GM21723 (cell line): ENCODE results near the gene PCBP3.
"Not testable (repeated sequence)": the region's sequence is repeated elsewhere in the genome, so short reads cannot be mapped to it uniquely, and the experiment has no call there.

Source experiments
- ATAC-seq: cut with Tn5 transposase; IDR thresholded peaks from one replicate; pipeline ENCODE4 v1.9.1; 2021; ENCODE audit warnings: mild to moderate bottlenecking, moderate library complexity; ENCODE audit not compliant: unreplicated experiment

Gene PCBP3

GRCh38 chr21:45634511-45635183, 8.9 kb upstream of the PCBP3 start:
- no peak for ATAC-seq

GRCh38 chr21:45635271-45636151, 8.0 kb upstream of the PCBP3 start:
- no peak for ATAC-seq

- ATAC-seq, result no peak
These were observed 7.1 kb upstream of the PCBP3 start for GRCh38 chr21:45636459-45636858.

DNA sequence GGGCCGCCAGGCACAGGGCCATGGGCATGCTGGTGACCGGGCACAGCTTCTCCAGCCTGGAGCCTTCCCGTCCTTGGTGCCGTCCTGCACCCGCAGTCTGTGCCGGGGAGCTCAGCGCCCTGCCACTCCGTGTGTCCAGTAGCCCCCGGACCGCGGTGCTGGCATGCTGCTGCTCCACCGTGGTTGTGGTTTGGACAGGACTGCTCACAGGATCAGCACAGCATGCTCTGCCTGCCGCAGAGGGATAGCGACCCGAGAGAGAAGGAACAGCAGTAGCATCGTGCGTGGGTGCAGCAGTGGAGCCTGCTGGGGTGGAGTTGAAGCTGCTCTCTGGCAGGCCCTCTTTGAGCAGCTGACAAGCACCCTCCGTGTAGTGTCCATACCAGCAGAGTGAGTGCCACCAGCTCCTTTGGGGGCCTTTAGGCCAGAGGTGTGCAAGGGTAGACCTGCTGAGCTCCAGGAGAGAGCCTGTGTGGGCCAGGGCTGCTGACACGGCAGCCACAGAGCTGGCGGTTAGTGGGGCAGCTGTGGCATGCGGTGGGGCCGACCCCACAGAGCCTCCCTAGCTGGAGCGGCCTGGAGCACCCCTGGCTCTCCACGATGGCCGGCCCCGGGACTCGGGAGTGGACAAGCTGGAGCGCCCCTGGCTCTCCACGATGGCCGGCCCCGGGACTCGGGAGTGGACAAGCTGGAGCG, 6.4 kb upstream of the PCBP3 start:
- no peak for ATAC-seq

DNA sequence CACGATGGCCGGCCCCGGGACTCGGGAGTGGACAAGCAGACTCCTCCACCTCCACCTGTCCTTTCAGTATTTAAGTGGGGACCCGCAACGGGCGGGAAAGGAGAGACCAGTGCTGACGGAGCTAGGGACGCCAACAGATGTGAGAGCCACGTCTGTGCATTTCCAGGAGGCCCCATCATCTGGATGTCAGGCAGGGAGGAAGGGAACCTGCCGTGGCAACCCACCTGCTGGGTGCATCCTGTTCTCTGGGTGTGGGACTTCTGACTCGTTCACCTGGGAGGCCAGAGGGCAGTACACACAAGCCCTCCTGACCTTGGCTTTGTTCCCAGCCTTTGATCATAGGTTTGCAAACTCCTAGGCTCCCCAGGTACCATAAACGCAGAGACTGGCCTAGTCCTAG, 5.6 kb upstream of the PCBP3 start:
- no peak for ATAC-seq

DNA sequence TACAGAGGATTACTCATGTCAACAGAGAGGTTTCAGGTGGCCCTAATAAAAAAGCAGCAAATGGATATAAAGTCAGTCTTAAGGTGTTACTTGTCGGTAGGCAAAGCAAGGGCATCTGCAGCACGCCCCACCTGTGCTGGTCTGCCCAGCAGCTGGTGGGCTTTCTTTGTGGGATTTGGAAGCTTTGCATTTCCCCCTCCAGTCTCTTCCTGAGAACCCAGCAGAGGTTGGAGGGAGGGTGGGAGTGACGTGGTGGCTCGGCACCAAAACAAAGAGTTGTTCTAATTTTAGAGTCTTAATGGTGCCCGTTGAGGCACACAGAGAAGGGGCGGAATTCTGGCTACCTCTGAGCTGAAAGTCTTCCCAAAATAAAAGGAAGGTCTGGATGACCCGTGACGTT, 4.8 kb upstream of the PCBP3 start:
- no peak for ATAC-seq

DNA sequence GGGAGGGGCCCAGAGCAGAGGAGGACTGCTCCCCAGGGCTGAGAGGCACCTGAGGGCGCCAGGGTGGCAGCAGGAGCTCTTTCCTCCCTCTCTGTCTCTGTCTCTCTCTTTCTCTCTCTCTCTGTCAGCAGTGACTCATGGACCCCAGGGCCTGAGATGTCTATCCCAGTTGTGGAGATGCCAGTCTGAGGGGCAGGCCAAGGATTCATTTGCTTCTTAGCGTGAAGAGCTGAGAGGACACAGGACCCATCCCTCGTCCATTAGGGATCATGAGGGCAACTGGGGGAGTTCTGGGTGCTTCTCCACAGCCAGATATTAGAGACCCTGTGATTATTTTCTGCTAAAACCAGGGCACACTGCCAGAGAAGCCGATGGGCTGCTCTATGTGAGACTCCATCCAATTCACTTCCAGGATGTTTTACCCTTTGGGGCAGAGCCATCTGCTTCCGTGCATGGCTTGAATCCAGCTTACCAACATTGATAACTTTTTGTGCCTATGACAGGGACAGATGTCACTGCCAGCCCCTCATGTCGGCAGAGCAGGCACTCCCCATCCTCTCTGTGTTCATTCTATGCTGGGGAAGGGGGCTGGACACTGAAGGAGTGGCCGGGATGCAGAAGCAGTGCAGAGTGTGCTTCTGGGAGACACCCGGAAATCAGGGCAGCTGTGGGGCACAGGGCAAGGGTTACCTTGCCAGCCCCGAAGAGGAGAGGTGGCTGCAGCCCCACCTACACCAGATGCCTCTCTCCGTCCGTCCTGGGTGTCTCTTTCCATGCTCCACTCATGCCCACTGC, 4.1 kb upstream of the PCBP3 start:
- ATAC-seq, result no peak

DNA sequence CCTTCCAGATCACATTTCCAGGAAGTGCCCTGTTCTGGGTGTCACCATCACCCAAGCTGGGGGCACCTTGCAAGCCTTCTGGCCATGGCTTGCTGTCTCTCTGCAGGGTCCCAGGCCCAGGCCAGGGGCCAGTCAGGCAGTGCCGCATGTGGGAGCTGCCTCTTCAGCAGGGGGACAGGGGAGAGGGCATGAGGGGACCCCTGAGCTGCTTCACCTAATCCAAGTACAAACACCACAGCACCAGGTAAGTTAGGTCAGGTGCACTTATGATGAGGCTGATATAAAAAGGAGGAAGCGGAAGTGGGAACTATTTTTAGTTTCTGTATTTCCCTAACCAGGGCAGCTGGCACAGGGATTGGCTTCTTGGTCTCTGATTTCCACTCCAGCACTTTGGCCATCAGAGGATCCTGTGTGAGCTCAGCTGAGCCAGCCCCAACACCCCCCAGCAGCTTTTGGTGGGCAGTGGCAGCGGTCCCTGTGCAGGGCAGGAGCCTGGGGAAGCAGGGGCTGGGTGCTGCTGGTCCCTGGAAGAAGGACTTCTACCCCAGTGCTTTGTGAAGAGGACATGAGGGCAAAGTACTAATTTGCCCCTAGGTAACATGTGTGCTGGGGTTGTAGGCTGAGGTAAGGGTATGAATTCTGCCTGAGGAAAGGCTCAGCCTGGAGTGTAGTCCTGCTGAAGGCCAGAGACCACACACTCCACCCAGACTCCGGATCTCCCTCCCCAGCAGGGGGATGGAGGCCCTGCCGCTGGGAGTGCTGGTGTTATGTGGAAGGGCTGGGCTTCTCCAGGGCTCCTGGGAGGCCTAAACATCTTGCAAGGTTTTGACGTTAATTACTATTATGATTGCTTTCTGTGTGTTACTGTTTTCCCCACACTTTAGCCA, 3.3 kb upstream of the PCBP3 start:
- no peak for ATAC-seq

DNA sequence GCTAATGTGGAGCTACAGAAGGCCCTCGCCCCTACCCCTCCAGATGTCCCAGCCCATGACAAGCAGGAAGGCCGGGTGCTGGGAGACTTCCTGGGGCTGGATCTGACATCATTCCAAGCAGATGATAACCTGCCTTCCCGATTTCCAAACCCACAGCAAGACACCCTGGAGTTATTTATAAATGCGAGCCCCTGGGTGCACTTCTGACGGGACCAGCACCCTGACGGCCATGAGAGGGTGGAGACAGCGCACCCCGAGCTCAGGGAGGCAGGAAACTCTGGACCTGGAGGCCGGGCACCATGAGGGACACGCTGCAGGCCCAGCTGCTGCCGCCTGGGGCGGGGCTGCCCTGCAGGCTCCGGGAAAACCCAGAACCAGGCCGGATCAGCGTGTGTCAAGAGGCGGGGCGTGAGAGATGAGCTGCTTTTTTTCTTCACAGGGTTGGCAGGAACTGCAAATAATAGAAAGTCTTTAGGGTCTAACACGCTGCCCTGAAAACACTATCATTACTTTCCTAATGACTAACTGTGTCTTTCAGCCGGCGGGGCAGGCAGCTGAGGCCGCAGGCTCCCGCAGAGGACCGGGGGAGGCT, 2.5 kb upstream of the PCBP3 start:
- ATAC-seq, result no peak

GRCh38 chr21:45641480-45642035, 2.0 kb upstream of the PCBP3 start:
- no peak for ATAC-seq

DNA sequence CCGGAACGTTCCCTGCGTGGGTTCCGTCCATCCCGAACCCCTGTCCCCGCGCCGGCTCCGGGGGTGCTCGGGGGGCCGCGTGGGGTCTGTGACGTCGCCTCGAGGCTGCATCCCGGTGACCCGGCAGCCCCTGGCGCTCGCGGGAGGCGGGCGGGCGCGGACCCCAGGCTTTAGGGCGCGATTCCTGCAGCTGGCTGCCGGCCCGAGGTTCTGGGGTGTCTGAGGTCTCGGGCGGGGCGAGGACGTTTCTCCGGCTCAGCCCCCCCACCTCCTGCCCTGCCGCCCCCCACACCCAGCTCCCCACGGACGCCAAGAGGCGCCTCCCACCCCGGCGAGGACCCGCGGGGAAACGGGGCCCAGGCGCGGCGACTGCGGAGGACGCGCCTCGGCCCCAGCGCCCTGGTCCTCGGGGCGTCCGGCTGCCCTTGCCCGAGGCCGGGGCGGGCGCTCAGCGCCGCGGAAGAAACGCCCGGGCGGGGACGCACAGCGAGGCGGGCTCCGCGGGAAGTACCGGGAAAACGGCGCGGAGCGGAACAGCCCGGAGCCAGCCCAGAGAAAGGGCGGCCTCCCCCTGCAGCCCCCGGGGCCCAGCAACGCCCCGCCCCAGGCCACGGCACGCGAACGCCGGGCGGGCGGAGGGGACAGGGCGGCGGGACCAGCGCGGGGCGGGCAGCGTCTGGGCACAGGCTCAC, 1.3 kb upstream of the PCBP3 start:
- peak; percentile 6 for ATAC-seq

DNA sequence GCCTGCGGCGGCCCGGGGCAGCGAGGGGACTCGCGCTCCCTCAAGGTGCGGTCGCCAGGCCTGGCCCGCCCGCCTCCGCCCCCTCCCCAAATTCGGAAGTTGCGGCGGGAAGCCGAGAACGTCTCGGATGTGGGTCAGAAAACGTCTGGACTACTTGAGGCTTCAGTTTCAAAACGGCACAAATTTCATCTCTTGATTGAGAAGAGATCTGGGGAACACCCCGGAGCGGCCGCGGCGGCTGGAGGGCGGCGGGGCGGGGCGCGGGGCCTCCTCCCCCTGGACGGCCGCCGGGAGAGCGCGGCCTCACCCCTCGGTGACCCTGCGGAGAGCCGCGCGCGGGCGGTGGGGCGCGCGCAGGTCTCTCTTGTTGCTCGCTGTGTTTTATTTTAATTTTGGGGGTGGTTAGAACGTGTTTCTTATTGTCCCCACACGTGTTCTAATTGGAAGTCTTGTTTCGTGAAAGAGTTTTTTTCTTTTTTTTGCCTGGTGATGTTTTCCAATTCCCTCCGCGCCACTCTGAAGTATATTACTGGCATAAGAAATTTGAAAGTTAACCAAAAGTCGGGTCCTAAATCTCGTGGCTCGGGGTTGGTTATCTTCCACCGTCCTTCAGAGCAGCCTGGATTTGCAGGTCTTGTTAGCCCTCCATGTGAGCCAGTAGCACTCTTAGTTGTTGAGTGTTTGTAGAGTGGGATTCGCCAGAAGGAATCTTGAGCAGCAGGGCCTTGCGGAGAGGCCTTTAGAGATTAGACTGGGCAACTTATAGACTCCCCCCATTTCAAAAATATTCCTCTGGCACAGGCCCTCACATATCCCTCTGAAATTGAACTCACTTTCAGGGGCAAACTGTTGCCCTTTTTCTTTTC, 749 bp downstream of the PCBP3 start:
- ATAC-seq, result peak; percentile 16

DNA sequence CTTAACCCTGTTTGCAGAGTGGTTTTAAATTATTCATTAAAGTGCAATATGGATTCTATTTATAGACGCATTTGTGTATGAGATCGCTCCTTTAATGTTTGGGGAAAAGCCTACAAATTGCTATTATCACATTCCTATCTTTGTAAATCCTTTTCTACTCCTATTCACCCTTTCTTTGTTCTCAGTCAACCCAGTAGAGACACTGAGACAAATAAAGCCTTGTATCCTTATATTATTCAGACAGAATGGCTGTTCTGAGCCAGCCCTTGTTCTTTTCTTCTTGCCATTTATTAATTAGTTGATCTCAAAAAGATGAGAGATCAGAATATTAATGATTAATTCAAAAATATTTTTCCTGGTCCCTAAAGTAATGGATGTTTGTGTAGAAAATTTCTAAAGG, 8.4 kb downstream of the PCBP3 start:
- no peak for ATAC-seq

GRCh38 chr21:45655124-45655523, 11.6 kb downstream of the PCBP3 start:
- ATAC-seq, result no peak

GRCh38 chr21:45656114-45656513, 12.6 kb downstream of the PCBP3 start:
- not testable (repeated sequence) for ATAC-seq

DNA sequence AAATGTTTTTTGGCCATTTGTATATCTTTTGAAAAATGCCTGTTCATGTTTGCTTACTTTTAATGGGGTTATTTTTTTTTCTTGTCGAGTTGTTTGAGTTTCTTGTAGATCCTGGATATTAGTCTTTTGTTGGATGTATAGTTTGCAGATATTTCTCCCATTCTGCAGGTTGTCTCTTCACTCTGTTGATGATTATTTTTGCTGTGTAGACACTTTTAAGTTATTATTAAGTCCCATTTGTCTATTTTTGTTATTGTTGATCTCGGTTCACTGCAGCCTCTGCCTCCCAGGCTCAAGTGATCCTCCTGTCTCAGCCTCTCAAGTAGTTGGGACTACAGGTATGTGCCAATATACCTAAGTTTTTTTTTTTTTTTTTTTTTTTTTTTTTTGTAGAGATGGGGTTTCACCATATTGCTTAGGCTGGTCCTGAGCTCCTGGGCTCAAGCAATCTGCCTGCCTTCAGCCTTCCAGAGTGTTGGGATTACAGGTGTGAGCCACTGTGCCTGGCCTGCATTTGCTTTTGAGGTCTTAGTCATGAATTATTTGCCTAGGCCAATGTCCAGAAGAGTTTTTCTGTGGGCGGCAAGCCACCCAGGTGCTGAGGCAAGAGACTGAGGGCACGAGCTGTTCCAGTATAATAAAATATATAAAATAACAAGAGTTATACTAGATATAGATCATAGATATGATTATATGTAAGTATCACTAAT, 18.5 kb downstream of the PCBP3 start:
- not testable (repeated sequence) for ATAC-seq

- not testable (repeated sequence) for ATAC-seq
These were observed 19.2 kb downstream of the PCBP3 start for GRCh38 chr21:45662623-45663245.
